Measurements from ENCODE around the gene CNTN3. TPM values are rescaled to one million over a fixed set of nuclear protein-coding genes. Genes with fewer than 3 reads are reported as not detected.

CNTN3 gene
- total RNA-seq, 1 donor: 6.5 TPM

GRCh38 chr3:74646094-74646493 lies 31.6 kb upstream of the CNTN3 start:
- DNase-seq (ENCODE audit: low read depth): no peak
- TF ChIP-seq, protein P1, sequence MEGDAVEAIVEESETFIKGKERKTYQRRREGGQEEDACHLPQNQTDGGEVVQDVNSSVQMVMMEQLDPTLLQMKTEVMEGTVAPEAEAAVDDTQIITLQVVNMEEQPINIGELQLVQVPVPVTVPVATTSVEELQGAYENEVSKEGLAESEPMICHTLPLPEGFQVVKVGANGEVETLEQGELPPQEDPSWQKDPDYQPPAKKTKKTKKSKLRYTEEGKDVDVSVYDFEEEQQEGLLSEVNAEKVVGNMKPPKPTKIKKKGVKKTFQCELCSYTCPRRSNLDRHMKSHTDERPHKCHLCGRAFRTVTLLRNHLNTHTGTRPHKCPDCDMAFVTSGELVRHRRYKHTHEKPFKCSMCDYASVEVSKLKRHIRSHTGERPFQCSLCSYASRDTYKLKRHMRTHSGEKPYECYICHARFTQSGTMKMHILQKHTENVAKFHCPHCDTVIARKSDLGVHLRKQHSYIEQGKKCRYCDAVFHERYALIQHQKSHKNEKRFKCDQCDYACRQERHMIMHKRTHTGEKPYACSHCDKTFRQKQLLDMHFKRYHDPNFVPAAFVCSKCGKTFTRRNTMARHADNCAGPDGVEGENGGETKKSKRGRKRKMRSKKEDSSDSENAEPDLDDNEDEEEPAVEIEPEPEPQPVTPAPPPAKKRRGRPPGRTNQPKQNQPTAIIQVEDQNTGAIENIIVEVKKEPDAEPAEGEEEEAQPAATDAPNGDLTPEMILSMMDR (IDR thresholded peaks at IDR 0.05; ENCODE audit: insufficient read depth, low read depth, low read length): no peak
- no peak overlapping the region for H3K4me3 ChIP-seq (ENCODE audit: low read depth, low read length)

GRCh38 chr3:74643636-74644035 lies 29.2 kb upstream of the CNTN3 start:
- H3K4me3 ChIP-seq (ENCODE audit: low read depth, low read length): no peak overlapping the region
- TF ChIP-seq, protein P1 (IDR thresholded peaks at IDR 0.05; ENCODE audit: insufficient read depth, low read depth, low read length): no peak
- peak; percentile 55 for DNase-seq (ENCODE audit: low read depth)

DNA sequence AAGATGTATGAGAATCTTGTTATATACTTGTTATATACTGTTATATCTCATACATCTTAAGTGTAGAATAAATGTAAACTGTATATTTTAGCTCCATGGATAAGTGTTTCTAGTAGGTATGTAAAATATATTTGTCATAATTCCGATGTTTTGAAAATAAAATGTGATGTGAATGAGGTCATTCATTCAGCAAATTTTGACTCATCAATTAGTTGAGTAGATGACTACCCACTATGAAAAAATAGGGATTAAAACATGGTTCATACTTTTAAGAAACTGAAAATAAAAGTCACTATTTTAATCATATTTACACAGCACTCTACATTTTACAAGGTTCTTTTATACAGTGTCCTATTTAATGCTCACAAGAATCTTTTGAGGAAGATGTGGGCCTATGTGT lies 28.4 kb upstream of the CNTN3 start:
- TF ChIP-seq, protein P1 (IDR thresholded peaks at IDR 0.05; ENCODE audit: insufficient read depth, low read depth, low read length): no peak
- H3K4me3 ChIP-seq (ENCODE audit: low read depth, low read length): no peak overlapping the region
- no peak for DNase-seq (ENCODE audit: low read depth)

- H3K4me3 ChIP-seq (ENCODE audit: low read depth, low read length): no peak overlapping the region
- TF ChIP-seq, protein P1 (IDR thresholded peaks at IDR 0.05; ENCODE audit: insufficient read depth, low read depth, low read length): no peak
- no peak for DNase-seq (ENCODE audit: low read depth)
Observed at GRCh38 chr3:74640211-74640610, 25.8 kb upstream of the CNTN3 start.

DNA sequence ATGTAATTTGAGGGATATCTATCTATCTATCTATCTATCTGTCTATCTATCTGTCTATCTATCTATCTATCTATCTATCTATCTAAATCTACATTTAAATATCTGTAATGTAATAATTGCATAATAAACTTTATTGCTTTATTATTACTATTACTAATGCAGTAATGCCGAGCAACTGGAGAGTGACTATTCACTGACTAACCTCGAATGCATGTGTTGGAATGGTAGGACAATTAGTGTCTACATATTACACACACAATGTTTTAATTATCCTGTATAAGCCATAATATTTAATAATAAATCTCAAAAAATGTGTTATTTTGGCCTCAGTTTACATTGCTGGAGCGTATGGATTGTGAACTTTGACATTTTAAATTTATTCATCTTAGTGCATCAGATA lies 25.2 kb upstream of the CNTN3 start:
- DNase-seq (ENCODE audit: low read depth): no peak
- TF ChIP-seq, protein P1 (IDR thresholded peaks at IDR 0.05; ENCODE audit: insufficient read depth, low read depth, low read length): no peak
- no peak overlapping the region for H3K4me3 ChIP-seq (ENCODE audit: low read depth, low read length)

- no peak overlapping the region for H3K4me3 ChIP-seq (ENCODE audit: low read depth, low read length)
- no peak for DNase-seq (ENCODE audit: low read depth)
- TF ChIP-seq, protein P1 (IDR thresholded peaks at IDR 0.05; ENCODE audit: insufficient read depth, low read depth, low read length): no peak
Observed at GRCh38 chr3:74636981-74637380, 22.5 kb upstream of the CNTN3 start.

DNA sequence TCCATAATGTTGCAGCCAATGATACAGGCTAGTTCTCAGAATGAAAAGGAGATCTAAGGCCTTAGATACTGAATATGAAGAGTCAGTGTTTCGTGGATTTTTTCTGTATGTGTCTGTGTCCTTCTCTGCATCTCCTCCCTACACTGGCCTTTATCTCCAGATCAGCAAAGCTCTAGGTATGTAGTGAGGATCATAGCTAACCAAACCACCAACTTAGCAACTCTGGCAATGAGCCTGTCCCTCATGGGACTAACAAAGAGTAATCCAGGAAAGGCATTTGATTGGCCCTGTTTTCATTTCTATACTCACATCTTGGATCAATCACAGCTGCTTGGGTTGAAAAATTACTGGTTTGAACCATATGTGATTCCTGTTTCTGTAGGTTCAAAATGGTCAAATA lies 18.6 kb upstream of the CNTN3 start:
- no peak overlapping the region for H3K4me3 ChIP-seq (ENCODE audit: low read depth, low read length)
- no peak for DNase-seq (ENCODE audit: low read depth)
- TF ChIP-seq, protein P1 (IDR thresholded peaks at IDR 0.05; ENCODE audit: insufficient read depth, low read depth, low read length): no peak

All from fibroblast of villous mesenchyme (primary cell).